Activated CD4-positive, alpha-beta T cell treated with anti-CD3 and anti-CD28 coated beads, Interleukin-2, amount 50 U/mL, for 24 hours (primary cell): Measurements from ENCODE around the gene FAM114A1.
"Not testable (repeated sequence)": the region's sequence is repeated elsewhere in the genome, so short reads cannot be mapped to it uniquely, and the experiment has no call there.

Source experiments
- DNase-seq, 2 donors: peaks; one replicate each; pipeline ENCODE4 v3.0.0-alpha.2; 2020; ENCODE audit warnings: low read depth in 1 of 2, low spot score in 1 of 2

The FAM114A1 gene

GRCh38 chr4:38902695-38903094, 35.1 kb downstream of the FAM114A1 start:
- DNase-seq = no peak

- no peak for DNase-seq
Measured at GRCh38 chr4:38904090-38904666, 36.6 kb downstream of the FAM114A1 start.

GRCh38 chr4:38904682-38905081, 37.1 kb downstream of the FAM114A1 start:
- DNase-seq = no peak

- no peak for DNase-seq
Measured at GRCh38 chr4:38905652-38906385, 38.2 kb downstream of the FAM114A1 start.

- no peak for DNase-seq
Measured at GRCh38 chr4:38907696-38908270, 40.2 kb downstream of the FAM114A1 start.

GRCh38 chr4:38909015-38909414, 41.4 kb downstream of the FAM114A1 start:
- DNase-seq = no peak

GRCh38 chr4:38911257-38911656, 43.7 kb downstream of the FAM114A1 start:
- DNase-seq = no peak

- DNase-seq = no peak
Measured at GRCh38 chr4:38914854-38915253, 47.2 kb downstream of the FAM114A1 start.

- not testable (repeated sequence) for DNase-seq
Measured at GRCh38 chr4:38916267-38916666, 48.7 kb downstream of the FAM114A1 start.

GRCh38 chr4:38917481-38918025, 49.9 kb downstream of the FAM114A1 start:
- no peak for DNase-seq

- DNase-seq = no peak
Measured at GRCh38 chr4:38919494-38919893, 51.9 kb downstream of the FAM114A1 start.

- no peak for DNase-seq
Measured at GRCh38 chr4:38920186-38920585, 52.6 kb downstream of the FAM114A1 start.

- no peak for DNase-seq
Measured at GRCh38 chr4:38920677-38921076, 53.1 kb downstream of the FAM114A1 start.

GRCh38 chr4:38921151-38921550, 53.5 kb downstream of the FAM114A1 start:
- no peak for DNase-seq

- DNase-seq = no peak
Measured at GRCh38 chr4:38923746-38924145, 56.1 kb downstream of the FAM114A1 start.

- no peak for DNase-seq
Measured at GRCh38 chr4:38924353-38924752, 56.7 kb downstream of the FAM114A1 start.

- no peak for DNase-seq
Measured at GRCh38 chr4:38925492-38926413, 58.1 kb downstream of the FAM114A1 start.

- DNase-seq = no peak
Measured at GRCh38 chr4:38926896-38927295, 59.3 kb downstream of the FAM114A1 start.

GRCh38 chr4:38928568-38928967, 61.0 kb downstream of the FAM114A1 start:
- no peak for DNase-seq

GRCh38 chr4:38928974-38929373, 61.4 kb downstream of the FAM114A1 start:
- DNase-seq = no peak

- no peak for DNase-seq
Measured at GRCh38 chr4:38930204-38930603, 62.6 kb downstream of the FAM114A1 start.
